AG09309 (cell line): ENCODE data around the gene GRIN2A.

Source experiments
- DNase-seq: peaks from one replicate; pipeline ENCODE4 v3.0.0-alpha.2; 2010; ENCODE audit warnings: low read depth
- H3K4me3 ChIP-seq: 2 replicates; pipeline ENCODE4 v1.5.1; 2011; ENCODE audit warnings: mild to moderate bottlenecking, low read depth, low read length, moderate library complexity; ENCODE audit not compliant: control insufficient read depth
- TF ChIP-seq, protein P1 (sequence below): IDR thresholded peaks from 2 replicates; pipeline ENCODE4 v1.5.1; 2011; ENCODE audit warnings: mild to moderate bottlenecking, low read depth, low read length, inconsistent platforms; ENCODE audit not compliant: insufficient read depth, control insufficient read depth; ENCODE audit errors: missing control alignments

Gene GRIN2A

DNA sequence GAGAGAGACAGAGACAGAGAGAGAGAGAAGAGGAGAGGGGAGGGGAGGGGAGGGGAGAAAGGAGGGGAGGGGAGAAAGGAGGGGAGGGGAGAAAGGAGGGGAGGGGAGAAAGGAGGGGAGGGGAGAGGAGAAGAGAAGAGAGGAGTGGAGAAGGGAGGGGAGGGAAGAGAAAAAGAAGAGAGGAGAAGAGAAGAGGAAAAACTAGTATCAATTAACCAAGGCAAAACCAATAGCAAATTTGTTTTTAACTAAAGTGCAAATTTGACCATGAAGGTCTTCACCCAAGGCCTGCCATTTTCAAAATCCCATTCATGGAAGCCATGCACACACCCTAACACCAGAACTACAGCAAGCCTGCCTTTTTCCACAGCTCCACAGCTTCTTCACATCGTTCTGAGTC is 16.6 kb downstream of the GRIN2A start:
- no peak for DNase-seq
- H3K4me3 ChIP-seq: no peak overlapping the region
- TF ChIP-seq, protein P1, sequence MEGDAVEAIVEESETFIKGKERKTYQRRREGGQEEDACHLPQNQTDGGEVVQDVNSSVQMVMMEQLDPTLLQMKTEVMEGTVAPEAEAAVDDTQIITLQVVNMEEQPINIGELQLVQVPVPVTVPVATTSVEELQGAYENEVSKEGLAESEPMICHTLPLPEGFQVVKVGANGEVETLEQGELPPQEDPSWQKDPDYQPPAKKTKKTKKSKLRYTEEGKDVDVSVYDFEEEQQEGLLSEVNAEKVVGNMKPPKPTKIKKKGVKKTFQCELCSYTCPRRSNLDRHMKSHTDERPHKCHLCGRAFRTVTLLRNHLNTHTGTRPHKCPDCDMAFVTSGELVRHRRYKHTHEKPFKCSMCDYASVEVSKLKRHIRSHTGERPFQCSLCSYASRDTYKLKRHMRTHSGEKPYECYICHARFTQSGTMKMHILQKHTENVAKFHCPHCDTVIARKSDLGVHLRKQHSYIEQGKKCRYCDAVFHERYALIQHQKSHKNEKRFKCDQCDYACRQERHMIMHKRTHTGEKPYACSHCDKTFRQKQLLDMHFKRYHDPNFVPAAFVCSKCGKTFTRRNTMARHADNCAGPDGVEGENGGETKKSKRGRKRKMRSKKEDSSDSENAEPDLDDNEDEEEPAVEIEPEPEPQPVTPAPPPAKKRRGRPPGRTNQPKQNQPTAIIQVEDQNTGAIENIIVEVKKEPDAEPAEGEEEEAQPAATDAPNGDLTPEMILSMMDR: no peak

DNA sequence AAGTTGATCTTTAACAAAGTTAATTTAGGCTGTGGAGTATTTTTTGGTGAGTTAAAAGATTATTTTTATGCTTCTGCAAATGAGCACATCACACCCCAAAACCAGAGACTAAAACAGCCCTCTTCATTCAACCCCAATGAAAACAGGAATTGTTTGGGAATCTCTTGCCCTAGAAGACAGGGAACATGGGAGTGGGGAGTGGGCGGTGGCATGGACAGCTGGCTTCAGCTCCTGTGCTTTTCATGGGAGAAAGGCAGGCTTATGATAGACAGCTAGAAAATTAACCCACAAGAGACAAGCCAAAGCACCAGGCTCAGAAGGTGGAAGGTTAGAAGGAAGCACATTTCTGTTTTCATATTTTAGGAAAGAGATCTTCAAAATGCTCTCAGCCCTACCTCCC is 19.2 kb downstream of the GRIN2A start:
- H3K4me3 ChIP-seq: no peak overlapping the region
- TF ChIP-seq, protein P1: no peak

DNA sequence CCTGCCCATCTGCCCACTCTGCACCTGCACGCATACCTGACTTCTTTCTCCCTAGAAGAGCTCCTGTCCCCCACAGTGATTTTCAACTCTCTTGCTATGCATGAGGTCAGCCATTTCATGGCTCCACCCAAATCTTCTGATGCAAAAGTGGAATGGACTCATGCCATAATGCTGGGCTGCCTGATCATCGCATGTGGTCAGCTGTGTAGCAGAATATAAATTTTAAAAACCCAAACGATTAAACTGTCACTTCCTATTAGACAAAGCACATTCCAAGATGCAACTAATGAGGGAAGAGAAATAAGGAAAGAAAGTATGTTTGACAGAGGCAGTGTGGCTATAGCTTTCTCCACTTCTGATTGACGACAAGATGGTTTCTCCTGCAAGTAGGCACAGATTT is 26.1 kb downstream of the GRIN2A start:
- TF ChIP-seq, protein P1: no peak
- no peak for DNase-seq
- no peak overlapping the region for H3K4me3 ChIP-seq

More for the DNA sequence above, 19.2 kb downstream of the GRIN2A start:
- no peak for DNase-seq

DNA sequence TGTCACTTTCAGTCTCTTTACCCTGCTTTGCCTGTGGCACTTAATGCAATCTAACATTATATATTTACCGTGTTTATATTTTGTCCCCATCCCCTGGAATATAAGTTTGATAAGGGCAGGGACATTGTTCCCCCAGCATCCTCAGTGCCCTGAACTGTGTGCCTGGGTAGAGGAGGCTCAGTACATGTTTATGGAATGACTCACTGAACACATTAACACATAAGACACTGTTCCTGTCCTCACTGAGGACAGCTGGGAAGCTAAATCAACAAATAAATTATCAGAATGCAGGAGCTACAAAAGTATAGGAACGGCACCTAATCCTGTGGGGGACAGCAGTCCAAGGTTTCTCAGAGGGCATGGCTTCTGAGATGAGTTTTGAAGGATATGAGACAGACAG is 27.8 kb downstream of the GRIN2A start:
- TF ChIP-seq, protein P1: no peak
- DNase-seq: no peak
- no peak overlapping the region for H3K4me3 ChIP-seq

DNA sequence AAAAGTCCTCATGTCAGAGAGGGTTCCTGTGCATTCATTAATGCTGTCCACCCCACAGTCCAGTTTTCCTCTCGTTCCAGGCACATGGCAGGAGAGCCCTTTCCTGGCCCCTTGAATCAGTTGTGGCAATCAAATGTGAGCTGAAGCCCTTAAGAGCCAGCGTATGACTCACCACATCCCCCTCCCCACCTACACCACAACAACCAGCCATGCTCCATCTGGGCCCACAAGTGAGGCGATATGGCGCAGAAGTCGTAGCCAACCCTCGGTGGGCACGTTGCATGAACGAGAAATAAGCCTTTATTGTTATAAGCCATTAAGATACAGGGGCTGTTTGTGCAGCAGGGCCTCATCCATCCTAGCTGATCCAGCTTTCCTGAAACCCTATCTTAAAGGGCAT is 28.2 kb downstream of the GRIN2A start:
- TF ChIP-seq, protein P1: no peak
- no peak for DNase-seq
- H3K4me3 ChIP-seq: no peak overlapping the region

DNA sequence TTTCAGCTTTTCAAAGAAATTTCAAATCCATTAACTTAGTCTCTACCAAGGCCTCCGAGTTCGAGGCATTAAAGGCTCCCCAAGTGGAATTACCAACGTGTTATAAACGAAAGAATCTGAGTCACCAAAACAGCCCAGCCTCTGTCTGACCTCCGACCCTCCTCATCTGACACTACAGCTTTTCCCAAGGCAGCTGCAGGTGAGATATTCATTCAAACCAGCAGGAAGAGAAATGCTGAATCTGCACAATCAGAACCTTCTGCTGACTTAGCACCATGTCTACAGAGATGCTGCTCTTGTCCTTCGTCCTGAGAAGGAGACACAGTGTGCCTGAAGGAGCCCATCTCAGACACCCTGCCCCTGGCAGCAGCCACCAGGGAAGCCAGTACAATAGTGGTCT is 30.5 kb downstream of the GRIN2A start:
- TF ChIP-seq, protein P1: no peak
- H3K4me3 ChIP-seq: no peak overlapping the region
- no peak for DNase-seq

DNA sequence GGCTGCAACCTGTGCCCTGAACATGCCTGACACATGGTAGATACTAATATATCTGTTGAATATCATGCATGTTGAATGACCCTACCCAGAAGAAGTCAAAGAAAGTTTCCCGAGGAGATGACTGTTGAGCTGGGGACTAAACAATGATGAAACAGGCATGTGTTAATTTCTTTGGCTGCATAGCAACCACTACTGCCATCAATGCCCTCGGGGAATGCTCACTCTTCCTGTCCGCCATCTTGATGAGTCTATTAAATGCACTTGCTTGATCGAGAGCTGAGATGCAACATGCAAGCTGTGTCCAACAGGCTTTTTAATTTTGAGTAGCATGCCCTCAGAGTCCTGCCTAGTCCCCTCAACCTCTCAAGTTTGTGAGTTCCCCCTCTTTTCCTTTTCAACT is 31.3 kb downstream of the GRIN2A start:
- DNase-seq: no peak
- H3K4me3 ChIP-seq: no peak overlapping the region
- TF ChIP-seq, protein P1: no peak
